ENCODE data around the gene CDH13.

The CDH13 gene

DNA sequence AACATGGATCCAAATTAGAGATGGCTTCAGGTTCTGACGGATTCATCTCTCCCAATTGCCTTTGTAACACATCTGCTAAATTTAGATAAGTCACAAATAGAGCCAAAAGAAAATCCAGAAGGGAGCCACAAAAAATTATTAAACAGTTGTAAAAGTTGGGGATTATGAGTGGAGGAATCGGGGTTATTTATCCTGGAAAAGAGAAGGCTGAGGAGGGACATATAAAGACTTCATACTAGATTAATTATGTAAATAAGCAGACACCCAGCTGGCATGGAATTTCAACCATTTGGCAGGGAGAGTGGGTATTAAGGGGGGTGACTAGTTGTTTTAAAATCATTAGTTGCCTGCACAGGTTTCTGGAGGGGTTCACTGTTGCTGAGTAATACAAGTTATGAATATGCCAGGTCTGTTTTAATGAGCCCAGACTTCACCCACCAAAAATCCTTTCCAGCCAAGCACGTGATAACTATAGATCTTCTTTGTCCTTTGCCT lies 89.6 kb downstream of the CDH13 start (continued):
- TF ChIP-seq, protein P1, sequence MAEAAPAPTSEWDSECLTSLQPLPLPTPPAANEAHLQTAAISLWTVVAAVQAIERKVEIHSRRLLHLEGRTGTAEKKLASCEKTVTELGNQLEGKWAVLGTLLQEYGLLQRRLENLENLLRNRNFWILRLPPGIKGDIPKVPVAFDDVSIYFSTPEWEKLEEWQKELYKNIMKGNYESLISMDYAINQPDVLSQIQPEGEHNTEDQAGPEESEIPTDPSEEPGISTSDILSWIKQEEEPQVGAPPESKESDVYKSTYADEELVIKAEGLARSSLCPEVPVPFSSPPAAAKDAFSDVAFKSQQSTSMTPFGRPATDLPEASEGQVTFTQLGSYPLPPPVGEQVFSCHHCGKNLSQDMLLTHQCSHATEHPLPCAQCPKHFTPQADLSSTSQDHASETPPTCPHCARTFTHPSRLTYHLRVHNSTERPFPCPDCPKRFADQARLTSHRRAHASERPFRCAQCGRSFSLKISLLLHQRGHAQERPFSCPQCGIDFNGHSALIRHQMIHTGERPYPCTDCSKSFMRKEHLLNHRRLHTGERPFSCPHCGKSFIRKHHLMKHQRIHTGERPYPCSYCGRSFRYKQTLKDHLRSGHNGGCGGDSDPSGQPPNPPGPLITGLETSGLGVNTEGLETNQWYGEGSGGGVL (tag by site-specific recombination; IDR thresholded peaks at IDR 0.05), result no peak
- TF ChIP-seq, protein P2, sequence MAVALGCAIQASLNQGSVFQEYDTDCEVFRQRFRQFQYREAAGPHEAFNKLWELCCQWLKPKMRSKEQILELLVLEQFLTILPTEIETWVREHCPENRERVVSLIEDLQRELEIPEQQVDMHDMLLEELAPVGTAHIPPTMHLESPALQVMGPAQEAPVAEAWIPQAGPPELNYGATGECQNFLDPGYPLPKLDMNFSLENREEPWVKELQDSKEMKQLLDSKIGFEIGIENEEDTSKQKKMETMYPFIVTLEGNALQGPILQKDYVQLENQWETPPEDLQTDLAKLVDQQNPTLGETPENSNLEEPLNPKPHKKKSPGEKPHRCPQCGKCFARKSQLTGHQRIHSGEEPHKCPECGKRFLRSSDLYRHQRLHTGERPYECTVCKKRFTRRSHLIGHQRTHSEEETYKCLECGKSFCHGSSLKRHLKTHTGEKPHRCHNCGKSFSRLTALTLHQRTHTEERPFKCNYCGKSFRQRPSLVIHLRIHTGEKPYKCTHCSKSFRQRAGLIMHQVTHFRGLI (tag by site-specific recombination; IDR thresholded peaks at IDR 0.05), result no peak

DNA sequence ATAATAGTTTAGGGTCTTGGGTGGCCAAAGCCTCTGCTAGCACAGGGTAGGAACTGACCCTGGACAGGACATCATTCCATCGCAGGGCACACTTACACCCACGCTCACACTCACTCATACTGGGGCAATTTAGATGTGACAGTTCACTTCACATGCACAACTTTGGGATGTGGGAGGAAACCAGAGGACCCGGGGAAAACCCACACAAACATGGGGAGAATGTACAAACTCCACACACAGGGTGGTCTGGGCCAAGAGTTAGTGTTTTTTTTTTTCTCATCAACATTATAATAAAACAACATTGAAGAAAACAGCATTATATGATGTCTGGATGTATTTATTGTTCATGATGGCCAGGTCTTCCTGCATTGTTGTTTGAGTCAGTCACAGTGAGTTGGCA lies 93.6 kb downstream of the CDH13 start:
- Histone ChIP-seq H3K4me1 (ENCODE audit: control insufficient read depth, insufficient read depth, low read length) (no peaks in the 10 kb centered on the region), H3K27ac (ENCODE audit: extremely low read depth, low read depth, low read length) (no peak overlapping the region), H3K9me3 (ENCODE audit: control insufficient read depth, insufficient read depth, low read depth, low read length) (no peaks in the 10 kb centered on the region), H3K4me3 (ENCODE audit: low read depth, low read length) (no peak overlapping the region), H3K36me3 (ENCODE audit: control insufficient read depth in 2 of 2, insufficient read depth in 1 of 2, low read length in 2 of 2) (no peaks in the 10 kb centered on the region)
- POLR2A ChIA-PET, result no interaction called here
- TF ChIP-seq ZNF423 (tag by site-specific recombination; IDR thresholded peaks at IDR 0.05), result no peak
- TF ChIP-seq ZNF571 (tag by site-specific recombination; IDR thresholded peaks at IDR 0.05), result no peak
- TF ChIP-seq, protein P3, sequence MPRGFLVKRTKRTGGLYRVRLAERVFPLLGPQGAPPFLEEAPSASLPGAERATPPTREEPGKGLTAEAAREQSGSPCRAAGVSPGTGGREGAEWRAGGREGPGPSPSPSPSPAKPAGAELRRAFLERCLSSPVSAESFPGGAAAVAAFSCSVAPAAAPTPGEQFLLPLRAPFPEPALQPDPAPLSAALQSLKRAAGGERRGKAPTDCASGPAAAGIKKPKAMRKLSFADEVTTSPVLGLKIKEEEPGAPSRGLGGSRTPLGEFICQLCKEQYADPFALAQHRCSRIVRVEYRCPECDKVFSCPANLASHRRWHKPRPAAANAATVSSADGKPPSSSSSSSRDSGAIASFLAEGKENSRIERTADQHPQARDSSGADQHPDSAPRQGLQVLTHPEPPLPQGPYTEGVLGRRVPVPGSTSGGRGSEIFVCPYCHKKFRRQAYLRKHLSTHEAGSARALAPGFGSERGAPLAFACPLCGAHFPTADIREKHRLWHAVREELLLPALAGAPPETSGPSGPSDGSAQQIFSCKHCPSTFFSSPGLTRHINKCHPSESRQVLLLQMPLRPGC (tag by site-specific recombination; IDR thresholded peaks at IDR 0.05), result no peak
- no peak for TF ChIP-seq ZNF747 (tag by site-specific recombination; IDR thresholded peaks at IDR 0.05)
- no peak for TF ChIP-seq KLF1 (tag by site-specific recombination; IDR thresholded peaks at IDR 0.05)
- TF ChIP-seq, protein P4, sequence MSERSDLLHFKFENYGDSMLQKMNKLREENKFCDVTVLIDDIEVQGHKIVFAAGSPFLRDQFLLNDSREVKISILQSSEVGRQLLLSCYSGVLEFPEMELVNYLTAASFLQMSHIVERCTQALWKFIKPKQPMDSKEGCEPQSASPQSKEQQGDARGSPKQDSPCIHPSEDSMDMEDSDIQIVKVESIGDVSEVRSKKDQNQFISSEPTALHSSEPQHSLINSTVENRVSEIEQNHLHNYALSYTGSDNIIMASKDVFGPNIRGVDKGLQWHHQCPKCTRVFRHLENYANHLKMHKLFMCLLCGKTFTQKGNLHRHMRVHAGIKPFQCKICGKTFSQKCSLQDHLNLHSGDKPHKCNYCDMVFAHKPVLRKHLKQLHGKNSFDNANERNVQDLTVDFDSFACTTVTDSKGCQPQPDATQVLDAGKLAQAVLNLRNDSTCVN (tag by site-specific recombination; optimal IDR thresholded peaks at IDR 0.05), result no peak
- TF ChIP-seq ZBTB21 (tag by site-specific recombination; IDR thresholded peaks at IDR 0.05), result no peak
- no peak for TF ChIP-seq ZNF514 (tag by site-specific recombination; IDR thresholded peaks at IDR 0.05)
- no peak for TF ChIP-seq ZNF600 (tag by site-specific recombination; IDR thresholded peaks at IDR 0.05)
- TF ChIP-seq ZNF155 (tag by site-specific recombination; IDR thresholded peaks at IDR 0.05), result no peak
- TF ChIP-seq ZNF121 (tag by site-specific recombination; IDR thresholded peaks at IDR 0.05), result no peak
- CTCF ChIA-PET, result no interaction called here

DNA sequence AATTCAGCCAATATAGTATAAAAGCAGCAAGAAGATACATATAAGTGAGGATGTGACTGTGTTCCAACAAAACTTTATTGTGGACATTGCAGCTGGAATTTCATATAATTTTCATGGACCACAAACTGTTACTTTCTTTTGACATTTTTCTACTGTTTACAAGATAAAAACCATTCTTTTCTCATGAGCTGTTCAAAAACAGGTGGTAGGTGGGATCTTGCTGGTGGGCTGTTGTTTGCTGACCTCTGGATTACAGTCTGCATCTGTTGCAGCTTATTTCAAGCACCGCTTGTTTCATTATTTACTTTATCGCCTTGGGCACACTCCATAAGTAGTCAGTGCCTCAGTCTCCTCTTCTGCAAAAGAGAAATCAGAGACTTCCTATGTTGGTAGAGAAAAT lies 99.5 kb downstream of the CDH13 start:
- ChIA-PET CTCF (interaction anchor here (0.7 kb wide), 1 partner anchor 55 kb away, joined by 3 read pairs; no protein-coding TSS in a partner anchor), POLR2A (no interaction called here)
- Histone ChIP-seq H3K4me3 (ENCODE audit: low read depth, low read length) (no peak overlapping the region), H3K27ac (ENCODE audit: extremely low read depth, low read depth, low read length) (no peak overlapping the region), H3K36me3 (ENCODE audit: control insufficient read depth in 2 of 2, insufficient read depth in 1 of 2, low read length in 2 of 2) (no peaks in the 10 kb centered on the region), H3K4me1 (ENCODE audit: control insufficient read depth, insufficient read depth, low read length) (no peaks in the 10 kb centered on the region), H3K9me3 (ENCODE audit: control insufficient read depth, insufficient read depth, low read depth, low read length) (no peaks in the 10 kb centered on the region)
- TF ChIP-seq, protein P5, sequence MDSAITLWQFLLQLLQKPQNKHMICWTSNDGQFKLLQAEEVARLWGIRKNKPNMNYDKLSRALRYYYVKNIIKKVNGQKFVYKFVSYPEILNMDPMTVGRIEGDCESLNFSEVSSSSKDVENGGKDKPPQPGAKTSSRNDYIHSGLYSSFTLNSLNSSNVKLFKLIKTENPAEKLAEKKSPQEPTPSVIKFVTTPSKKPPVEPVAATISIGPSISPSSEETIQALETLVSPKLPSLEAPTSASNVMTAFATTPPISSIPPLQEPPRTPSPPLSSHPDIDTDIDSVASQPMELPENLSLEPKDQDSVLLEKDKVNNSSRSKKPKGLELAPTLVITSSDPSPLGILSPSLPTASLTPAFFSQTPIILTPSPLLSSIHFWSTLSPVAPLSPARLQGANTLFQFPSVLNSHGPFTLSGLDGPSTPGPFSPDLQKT (IDR thresholded peaks at IDR 0.05; ENCODE audit: borderline replicate concordance, low read depth, low read length), result no peak
- no peak for TF ChIP-seq ZNF701 (tag by site-specific recombination; IDR thresholded peaks at IDR 0.05)
- TF ChIP-seq ZNF202 (tag by site-specific recombination; IDR thresholded peaks at IDR 0.05; ENCODE audit: borderline replicate concordance), result no peak
- TF ChIP-seq MEIS1 (CRISPR knock-in tag; IDR thresholded peaks at IDR 0.05; ENCODE audit: borderline replicate concordance), result no peak
- TF ChIP-seq, protein P6, sequence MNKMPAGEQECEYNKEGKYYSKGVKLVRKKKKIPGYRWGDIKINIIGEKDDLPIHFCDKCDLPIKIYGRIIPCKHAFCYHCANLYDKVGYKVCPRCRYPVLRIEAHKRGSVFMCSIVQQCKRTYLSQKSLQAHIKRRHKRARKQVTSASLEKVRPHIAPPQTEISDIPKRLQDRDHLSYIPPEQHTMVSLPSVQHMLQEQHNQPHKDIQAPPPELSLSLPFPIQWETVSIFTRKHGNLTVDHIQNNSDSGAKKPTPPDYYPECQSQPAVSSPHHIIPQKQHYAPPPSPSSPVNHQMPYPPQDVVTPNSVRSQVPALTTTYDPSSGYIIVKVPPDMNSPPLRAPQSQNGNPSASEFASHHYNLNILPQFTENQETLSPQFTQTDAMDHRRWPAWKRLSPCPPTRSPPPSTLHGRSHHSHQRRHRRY (tag by site-specific recombination; IDR thresholded peaks at IDR 0.05), result no peak
- TF ChIP-seq MZF1 (tag by site-specific recombination; IDR thresholded peaks at IDR 0.05; ENCODE audit: borderline replicate concordance), result no peak
- TF ChIP-seq, protein P7, sequence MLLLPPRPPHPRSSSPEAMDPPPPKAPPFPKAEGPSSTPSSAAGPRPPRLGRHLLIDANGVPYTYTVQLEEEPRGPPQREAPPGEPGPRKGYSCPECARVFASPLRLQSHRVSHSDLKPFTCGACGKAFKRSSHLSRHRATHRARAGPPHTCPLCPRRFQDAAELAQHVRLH (tag by site-specific recombination; IDR thresholded peaks at IDR 0.05), result no peak
- no peak for TF ChIP-seq ZNF596 (tag by site-specific recombination; IDR thresholded peaks at IDR 0.05)
- TF ChIP-seq, protein P8, sequence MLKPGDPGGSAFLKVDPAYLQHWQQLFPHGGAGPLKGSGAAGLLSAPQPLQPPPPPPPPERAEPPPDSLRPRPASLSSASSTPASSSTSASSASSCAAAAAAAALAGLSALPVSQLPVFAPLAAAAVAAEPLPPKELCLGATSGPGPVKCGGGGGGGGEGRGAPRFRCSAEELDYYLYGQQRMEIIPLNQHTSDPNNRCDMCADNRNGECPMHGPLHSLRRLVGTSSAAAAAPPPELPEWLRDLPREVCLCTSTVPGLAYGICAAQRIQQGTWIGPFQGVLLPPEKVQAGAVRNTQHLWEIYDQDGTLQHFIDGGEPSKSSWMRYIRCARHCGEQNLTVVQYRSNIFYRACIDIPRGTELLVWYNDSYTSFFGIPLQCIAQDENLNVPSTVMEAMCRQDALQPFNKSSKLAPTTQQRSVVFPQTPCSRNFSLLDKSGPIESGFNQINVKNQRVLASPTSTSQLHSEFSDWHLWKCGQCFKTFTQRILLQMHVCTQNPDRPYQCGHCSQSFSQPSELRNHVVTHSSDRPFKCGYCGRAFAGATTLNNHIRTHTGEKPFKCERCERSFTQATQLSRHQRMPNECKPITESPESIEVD (tag by site-specific recombination; IDR thresholded peaks at IDR 0.05), result no peak
- TF ChIP-seq ZNF521 (tag by site-specific recombination; IDR thresholded peaks at IDR 0.05), result no peak

Measured in HEK293 (cell line).